HG02852 (cell line): ENCODE results near the gene IGFBP2.

Experiments
- ATAC-seq: cut with Tn5 transposase; IDR thresholded peaks from one replicate; pipeline ENCODE4 v1.9.1; 2021; ENCODE audit warnings: mild to moderate bottlenecking, moderate library complexity; ENCODE audit not compliant: unreplicated experiment

Gene IGFBP2

DNA sequence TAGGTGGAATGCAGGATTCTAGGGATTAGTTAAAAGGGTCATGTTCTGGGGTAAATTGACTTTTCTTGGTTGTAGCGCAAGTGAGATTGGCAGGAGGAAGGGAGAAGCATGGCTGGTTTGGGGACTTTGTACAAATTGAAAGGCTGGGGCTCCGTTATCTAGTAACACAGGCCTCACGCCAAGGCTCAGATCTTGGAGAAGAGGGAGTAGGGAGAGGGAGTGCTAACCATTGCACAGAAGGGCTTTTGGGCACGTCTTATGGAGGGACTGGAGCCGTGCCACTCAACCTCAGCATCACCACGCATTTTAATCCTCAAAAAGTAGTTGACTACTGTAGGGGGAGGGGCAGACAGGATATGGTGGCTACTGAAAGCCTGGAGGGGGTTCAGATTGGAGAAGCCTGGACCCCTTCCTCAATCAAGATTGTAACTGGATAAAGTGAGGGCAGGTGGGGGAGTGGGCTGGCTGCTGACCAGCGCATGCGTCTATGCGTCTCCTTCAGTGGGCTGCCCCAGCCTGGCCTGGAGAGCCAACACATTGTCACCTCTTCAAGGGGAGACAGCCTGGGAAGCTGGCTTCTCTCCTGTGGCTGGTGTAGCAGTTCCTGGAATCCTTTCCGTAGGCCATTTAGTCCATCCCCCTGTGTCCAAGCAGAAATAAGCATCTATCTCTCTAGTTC is 47.9 kb downstream of the IGFBP2 start:
- ATAC-seq, result no peak

DNA sequence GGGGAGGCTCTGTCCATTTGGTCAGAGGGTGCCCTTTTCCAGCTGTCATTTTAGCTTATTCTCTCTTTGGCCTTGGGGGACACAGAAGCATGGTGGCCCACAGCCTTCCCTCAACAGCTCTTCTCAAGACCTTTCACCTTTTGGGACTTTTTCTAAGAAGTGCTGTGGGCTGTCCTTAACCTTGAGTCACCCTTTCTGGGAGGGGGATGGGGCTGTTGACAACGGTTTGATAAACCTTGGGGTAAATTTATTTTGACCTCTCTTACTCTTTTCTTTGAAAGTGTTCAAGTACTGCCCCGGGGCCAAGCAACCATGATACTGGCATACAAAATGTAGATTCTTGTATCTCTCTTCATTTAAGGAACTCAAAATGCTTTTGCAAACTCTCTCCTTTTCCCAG is 48.5 kb downstream of the IGFBP2 start:
- ATAC-seq, result no peak

DNA sequence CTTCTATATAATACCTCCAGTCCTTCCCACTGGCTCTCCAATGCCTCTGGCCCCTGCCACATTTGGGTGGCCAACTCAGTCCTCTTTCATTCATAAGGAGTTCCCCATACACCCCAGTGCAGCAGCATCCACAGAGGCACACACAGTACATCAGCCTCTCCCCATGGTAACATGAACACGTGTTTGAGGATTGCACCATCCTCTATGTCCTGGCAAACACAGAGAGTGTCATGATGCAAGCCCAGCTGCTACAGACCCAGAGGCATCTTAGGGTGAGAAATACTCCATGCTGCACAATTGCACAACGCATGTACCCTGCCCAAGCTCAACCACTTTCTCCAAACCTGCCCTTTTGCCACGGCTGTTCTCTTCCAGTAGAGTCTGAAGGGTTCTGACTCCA is 50.6 kb downstream of the IGFBP2 start:
- no peak for ATAC-seq

DNA sequence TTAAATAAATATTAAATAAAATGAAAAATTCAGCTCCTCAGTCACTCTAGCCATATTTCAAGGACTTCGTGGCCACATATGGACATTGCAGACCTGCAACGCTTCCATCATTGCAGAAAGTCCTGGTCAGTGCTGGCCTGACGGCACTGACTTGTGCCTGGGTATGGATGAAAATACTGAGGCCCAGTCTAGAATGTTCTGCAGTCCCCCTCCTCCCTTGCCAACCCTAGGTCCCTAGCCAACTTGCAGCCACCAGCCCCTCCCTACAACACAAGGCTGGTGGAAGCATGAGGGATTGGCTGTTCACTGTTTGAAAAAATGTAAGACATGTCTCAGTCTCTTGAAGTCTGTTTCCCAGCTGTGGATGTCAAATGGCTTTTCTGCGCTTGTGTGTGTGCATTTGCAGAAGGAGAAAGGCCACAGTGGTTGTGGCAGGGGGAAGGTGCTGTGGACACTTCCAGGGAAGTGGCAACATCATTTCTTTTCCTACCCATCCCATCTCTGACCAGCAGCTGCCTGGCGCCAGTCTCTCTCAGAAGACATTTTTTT is 52.2 kb downstream of the IGFBP2 start:
- no peak for ATAC-seq

DNA sequence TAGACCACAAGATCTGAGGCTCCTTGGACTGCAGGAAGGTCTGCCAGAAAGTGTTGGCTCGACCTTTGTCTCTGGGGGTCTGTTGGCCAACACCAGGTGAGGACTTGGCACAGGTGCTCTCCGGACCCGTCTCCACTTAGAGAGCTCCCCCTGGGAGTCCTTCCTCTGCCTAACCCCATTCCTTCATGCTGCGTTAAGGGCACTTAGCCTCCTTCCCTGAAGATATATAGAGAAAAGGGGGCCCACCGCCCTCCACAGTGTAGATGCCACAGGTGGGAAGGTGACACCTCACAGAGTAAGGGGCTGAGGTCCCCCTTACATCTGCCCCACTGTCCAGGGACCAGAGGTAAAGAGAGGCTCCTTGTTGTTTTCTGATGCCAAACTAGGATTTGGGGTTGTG is 53.9 kb downstream of the IGFBP2 start:
- no peak for ATAC-seq

DNA sequence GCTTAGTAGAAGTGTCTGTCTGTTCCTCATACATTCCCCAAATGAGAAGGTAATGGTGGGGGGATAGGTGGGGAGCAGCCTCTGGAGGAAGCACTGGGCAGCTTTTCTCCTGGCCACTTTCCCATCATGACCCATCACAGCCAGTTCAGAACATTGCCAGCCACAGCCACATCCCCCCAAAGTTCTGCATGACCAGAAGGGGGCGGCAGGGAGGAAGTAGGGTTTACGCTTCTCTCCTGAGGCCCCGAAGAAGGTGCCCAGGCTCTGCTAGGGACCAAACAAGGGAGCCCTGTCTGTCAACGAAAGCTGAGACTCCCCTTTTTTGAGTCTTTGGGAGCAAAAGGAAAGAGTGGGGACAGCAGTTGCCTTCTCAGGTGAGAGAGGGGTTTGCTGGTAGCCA is 54.4 kb downstream of the IGFBP2 start:
- no peak for ATAC-seq

DNA sequence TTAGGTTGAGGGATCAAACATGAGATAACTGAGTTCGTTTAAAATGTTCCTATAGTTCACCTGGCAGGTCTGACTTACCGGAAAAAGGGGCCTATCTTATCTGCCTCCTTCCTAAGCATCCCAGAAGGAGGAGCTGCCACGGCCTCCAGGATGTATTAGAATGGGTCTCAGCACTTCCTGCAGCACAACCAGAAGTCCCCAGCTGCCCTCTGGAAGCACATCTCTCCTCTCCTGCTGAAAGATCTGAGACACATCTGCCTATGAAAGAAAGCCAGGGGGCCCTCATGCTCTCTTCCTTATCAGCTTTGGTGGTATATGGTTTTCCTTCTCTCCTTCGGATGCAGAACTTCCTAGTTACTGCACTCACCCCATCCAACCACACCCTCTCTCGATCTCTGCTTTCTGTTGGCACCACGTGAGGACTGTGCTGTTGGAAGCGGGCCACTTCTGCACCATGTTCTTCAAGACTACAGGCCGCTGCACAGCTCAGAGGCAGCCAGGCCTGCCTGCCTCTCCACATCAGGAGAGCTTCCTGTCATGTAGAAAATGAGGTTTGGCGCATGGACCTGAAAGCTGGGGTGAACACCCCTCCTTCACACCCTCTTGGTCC is 55.6 kb downstream of the IGFBP2 start:
- ATAC-seq, result no peak

DNA sequence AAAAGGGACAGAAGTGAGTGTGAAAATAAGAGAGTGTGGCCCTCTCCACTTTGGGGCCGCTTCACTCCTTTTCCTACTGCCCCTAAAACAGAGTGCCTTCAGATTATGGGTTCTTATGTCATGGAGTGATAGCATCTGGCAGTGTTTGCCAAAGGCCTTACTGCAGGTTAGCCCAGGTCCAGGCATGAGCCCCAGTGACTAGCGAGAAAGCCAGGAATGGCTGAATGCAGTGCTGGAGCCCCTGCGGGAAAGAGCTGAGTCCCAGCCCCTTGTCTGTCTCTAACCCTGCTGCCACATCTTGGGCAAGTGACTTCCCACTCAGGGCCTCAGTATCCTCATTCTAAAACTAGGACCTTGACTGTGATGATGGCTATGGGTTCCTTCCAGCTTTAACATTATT is 56.2 kb downstream of the IGFBP2 start:
- no peak for ATAC-seq

DNA sequence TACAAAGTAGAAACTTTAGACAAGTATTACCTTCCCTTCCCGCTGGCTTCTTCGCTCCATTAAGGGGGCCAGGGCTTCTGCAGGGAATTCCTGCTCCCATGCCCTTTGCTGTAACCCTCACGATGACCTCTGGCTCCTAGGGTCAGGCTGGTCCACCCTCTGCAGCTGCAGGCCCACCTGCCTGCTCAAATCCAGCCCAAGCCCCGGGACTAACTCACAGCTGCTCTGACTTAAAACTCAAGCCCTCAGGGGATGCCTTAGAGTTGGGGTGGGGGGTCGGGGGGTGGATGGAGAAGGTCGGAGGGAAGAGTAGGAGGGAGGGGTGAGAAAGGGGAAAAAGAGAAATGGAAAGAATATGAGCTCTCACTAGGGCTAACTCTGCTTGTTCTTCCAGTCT is 57.2 kb downstream of the IGFBP2 start:
- ATAC-seq, result no peak

DNA sequence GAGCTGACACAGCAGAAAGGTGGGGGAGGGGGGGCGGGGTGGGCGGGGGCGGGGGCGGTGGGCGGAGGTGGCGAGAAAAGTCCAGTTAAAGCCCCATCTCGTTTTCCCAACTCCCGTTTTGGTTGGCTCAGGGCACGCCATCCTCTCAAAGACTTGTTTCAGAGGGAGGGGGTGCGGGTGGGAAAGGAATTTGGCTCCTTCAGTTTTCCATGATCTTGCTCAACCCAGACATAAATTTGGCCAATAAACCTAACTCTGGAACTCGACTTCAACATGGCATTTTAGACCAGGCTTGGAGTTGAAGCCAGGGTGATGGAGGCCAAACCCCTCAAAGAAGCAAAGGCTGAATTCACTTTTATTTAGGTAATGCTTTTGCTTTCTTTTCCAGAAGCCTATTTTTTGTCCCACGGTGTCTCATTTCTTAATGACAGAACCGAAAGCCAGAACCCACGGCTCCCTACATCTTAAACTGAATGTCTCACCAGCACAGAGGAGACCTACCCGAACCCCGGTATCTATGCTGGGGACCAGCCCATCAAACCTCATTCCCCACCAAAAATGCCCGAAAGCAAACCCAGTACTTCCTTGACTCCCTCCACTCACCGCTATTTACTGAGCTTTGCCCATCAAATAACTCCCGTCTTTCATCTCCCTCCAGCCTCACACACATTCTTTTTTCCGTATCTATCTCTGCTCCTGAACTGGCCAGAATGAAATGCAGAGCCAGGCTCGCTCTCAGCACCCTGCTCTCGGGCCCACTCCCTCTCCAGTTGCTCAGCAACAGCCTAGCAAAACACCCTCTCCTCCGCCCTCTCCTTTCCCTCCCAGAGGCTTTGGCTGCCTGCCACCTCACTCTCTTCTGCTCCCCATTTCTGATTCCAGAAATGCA is 57.9 kb downstream of the IGFBP2 start:
- peak; percentile 49 for ATAC-seq

DNA sequence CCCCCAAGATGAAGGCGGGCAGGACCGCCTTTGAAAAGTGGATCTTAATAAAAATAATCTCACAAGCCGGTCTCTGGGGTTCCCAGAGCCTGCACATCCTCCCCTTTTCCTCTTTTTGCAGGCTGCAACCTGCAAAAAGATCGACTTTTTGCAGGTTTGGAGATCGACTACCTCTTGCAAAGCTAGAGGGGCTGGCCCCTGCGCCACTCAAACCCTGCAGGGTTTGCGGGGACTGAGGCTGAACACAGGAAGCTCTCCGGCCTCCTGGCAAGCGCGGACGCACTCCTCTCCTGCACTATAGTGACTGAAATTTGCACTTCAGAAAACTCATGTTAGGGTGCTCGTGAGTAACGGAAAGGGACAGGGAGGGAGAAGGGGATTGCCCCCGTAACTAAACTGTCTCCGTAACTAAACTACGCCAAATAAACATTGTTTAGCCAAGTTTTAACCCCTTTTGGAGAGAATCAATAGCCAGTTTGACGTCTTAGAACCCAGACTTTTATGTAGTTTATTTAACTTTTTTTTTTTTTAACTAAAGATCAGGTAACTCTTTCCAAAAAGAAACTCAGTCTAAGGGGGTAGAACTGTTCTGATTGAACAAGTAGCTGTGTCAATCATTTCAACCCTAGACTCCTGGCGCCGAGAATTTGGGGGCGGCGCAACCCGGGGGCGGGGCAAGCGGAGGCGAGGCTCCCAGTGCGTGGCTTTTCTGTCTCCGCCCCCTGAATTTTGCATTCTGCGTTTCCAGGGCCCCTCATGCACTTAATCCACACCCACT is 59.6 kb downstream of the IGFBP2 start:
- ATAC-seq, result no peak

DNA sequence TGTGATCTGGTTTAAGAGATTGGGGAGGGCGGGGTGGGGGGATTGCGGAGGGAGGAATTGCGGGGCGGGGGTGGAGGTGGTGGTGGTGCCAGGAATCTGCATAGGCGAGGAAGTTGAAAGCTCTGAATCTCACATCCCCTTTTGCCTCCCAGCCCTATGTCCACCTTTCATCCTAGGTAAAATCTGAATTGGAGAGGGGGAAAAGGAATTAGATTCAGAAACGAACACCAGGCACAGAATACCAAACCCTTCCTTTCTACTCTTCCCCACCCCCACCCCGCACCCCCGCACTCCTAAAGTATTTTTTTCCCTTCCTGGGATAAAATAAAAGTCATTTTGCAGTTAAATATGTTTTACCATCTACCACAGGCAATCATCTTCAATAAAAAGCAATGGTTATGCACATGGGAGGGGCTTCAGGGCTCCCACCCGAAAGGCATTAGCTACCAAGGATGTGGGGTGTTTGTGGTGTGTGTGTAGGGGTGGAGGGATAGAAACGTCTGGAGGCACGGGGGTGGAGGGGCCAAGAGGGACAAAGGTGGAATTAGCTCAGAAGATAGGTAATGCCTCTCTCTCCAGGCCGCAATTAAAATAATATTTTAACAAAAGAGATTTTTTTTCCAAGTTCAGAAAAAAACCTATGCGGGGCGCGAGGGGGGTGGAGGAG is 60.3 kb downstream of the IGFBP2 start:
- ATAC-seq, result no peak

DNA sequence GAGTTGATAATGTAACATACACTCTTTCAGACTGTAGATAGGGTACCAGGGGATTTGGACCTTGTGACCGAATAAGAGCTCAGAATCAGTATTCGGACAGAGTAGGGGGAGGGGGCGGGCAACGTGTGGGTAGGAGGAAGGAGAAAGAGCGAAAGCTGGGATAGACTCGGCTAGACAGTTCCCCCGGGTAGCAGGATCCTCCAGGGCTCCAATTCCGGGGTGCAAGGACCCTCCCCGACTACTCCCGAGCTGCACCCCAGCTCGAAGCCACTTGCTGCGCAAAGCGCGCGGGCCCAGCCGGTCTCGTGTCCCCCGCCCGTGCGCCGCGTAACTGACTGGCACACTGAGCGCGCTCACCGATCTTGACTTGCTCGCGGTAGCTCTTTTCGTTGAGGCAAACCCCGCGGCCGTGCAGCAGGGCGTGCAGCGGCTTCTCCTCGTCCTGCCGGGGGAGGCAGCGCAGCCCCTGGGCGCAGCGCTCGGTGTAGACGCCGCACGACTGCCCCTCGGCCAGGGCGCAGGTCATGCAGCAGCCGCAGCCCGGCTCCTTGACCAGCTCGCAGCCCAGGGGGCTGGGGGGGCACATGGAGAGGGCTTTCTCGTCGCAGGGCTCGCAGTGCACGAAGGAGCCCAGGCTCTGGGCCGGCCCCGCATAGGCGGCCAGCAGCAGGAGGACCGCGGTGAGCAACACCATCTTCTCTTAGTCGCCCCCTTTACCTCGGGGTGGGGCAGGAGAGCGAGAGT is 61.0 kb downstream of the IGFBP2 start:
- no peak for ATAC-seq

DNA sequence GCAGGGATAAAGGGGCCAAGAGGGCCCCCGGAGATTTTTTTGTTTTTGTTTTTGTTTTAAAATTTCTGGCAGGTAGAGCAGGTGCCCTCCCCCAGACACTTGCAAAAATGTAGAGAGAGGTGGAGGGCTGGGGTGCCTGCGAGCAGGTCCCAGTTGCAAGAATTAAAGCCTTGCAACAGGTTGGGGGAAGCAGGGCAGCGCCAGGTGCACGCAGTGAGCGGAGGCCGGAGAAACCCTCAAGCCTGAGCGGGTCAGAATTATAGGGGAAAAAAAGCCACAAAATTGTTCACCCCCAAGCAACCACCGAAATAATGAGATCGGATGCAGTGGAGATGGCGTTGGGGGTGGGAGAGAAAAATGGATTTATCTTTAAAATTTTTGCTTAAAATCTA is 61.6 kb downstream of the IGFBP2 start:
- no peak for ATAC-seq

DNA sequence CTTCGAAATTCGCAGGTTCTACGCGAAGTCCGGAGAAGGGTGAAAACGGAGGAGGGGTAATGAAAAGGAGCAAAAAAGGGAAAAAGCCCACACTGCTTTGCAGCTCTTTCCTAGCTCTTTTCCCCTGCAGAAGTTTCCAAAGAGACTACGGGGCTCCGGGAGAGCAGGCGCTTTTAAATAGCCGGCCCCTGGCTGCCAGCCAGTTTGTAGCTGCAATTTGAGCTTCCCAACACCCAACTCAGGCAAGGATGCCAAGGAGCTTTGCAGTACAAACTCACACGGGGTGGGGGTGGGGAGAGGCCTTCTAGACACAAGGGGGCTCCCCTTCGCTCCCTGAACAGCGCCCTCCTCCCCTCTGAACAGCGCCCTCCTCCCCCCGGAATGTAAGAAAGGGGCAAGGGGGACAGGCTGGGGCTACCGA is 62.2 kb downstream of the IGFBP2 start, which contains the start of gene IGFBP5:
Gene IGFBP5, minus strand, starts transcription at position 149 of the 421 bp plus-strand sequence. CDS start 774 bp downstream, outside the sequence.
- ATAC-seq, result no peak

DNA sequence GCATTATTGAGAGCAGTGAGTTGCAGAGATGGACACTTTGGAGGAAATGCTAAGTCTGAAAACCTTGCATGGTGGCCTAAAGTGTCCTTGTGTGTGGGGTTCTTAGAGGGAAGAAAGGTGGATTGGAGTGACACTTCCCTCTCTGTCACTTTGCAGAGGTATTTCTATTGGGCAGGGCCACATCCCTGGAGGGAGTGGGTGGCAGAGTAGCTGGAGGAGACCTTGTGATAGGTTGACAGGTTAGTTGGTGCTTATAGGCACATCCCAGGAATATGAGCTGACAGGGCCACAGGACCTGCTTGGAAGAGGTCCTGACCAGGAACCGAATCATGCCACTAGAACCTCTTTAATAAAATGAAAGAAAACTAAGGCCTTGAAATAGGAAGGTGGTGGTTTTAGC is 63.1 kb downstream of the IGFBP2 start:
- ATAC-seq, result no peak

DNA sequence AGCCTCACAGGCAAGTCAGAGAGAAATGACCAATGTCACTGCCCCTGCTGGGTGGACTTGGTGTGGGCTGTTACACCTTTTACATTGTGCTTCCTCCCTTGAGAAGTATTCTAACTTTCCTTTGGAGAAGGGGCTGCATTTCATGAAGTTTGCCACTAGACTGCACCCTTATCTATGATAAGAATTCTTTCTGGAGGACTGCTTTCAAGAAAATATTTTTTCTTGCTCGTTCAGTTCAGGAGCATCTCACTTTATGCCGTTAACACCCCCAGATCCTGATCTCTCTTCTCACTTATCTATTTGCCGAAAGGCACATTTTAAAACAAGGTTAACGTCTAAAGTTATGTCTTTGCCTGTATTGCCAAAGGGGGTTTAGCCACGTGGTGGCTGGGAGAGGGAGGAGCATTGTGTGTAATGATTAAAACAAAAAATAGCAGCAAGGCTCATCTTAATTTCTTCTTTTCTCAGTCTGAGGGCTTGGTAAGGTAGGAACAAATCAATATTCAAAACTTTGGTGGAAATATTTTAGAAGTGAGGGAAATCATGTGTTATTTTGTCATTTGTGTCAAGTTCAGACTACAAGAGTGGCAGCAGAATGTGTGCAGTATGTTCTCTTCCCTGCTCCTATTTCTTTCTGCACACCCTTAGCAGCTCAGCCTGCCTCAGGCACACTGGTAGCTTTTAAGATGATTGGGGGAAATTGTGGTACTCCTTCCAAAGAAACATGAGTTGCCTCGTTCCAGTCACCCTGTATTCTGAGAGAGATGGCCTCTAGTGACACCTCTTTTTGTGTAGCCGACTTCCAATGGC is 63.7 kb downstream of the IGFBP2 start:
- no peak for ATAC-seq

DNA sequence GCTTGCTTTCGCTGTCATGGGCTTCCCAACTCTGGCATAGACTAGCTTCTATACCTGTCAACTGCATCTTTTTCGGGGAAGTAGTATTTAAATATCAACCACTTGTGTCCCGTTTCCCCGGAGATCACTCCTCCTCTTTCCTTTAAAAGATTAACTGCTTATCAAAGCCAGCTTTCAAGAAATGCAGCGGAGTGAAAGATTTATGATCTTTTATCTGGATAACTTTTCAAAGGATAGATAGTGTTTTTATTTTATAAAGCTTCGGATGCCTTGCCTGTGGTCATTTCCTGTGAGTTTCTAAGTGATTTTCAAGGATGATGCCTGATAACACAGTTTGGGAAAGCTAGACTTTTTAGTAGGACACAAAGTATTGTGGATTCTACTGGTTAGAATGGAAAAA is 65.1 kb downstream of the IGFBP2 start:
- no peak for ATAC-seq

DNA sequence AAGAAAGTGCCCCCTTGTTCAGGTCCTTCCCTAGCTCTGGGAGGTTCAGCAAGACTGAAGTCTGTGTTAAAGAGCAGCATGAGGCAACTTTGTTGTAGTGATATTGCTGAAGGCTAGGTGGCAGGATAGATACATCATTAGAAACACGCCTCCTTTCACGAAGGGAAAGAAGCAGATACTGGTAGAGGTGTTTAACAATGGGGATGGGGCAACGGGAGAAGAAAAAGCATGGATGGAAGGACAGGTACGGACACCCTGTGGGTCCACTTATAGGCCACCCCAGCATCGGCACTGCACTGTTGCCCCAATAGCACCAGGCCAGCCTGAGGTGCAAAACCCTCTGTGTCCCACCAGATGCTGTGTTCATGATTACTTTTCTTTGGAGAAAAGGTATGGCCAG is 65.7 kb downstream of the IGFBP2 start:
- ATAC-seq, result no peak
